Endothelial cell of umbilical vein (primary cell): ENCODE data around the gene BNC2. TPM values are rescaled to one million over a fixed set of nuclear protein-coding genes. Genes with fewer than 3 reads are reported as not detected.

Experiments
- BruUV-seq: library from RNA; stranded (reverse); fragments of 400-500 nt; replicated peaks from 2 replicates; lab custom pipeline; 2021; lab: Mats Ljungman, UMichigan
- CTCF ChIA-PET: fragments of 300-600, 350-600 bp; sonication (Branson Sonifier 250); formaldehyde crosslinking; loops from one replicate; lab custom pipeline; 2021; ENCODE audit warnings: antibody characterized with exemption, inconsistent platforms; lab: Charles Lee
- POLR2A ChIA-PET: fragments of 300-600, 350-600 bp; sonication (Branson Sonifier 250); formaldehyde crosslinking; loops from one replicate; lab custom pipeline; 2021; ENCODE audit warnings: antibody characterized with exemption, inconsistent platforms; lab: Charles Lee
- DNase-seq: peaks from one replicate; pipeline ENCODE4 v3.0.0-alpha.2; 2011; ENCODE audit warnings: low read depth, low spot score
- FAIRE-seq: peaks from 2 replicates; lab custom pipeline; 2011; peaks lifted over from hg19 to GRCh38; lab: Jason Lieb, UNC
- H2AFZ ChIP-seq: 2 replicates; pipeline ENCODE4 v1.6.0; 2012; ENCODE audit warnings: low read depth, low read length, control low read depth, inconsistent platforms
- H3K27ac ChIP-seq: 2 replicates; pipeline ENCODE4 v1.5.1; 2011; ENCODE audit warnings: low read depth, mild to moderate bottlenecking, control low read depth, low read length, moderate library complexity; ENCODE audit not compliant: insufficient read depth
- H3K27me3 ChIP-seq, 2 experiments: 2 replicates each; pipeline versions ENCODE4 v1.6.0 to v1.6.1; 2011; ENCODE audit warnings: low read length in 2 of 2, mixed read lengths in 1 of 2; ENCODE audit not compliant: control insufficient read depth in 2 of 2, insufficient read depth in 2 of 2
- H3K36me3 ChIP-seq, 2 experiments: 2 replicates in 1 of 2; 3 replicates in 1 of 2; pipeline ENCODE4 v1.5.1; 2011; ENCODE audit warnings: low read length in 2 of 2, mild to moderate bottlenecking in 1 of 2, moderate library complexity in 1 of 2; ENCODE audit not compliant: control insufficient read depth in 2 of 2, insufficient read depth in 2 of 2; ENCODE audit errors: extremely low read depth in 1 of 2
- H3K4me1 ChIP-seq: 3 replicates; pipeline ENCODE4 v1.5.1; 2011; ENCODE audit warnings: mild to moderate bottlenecking, low read length; ENCODE audit not compliant: control insufficient read depth, insufficient read depth; ENCODE audit errors: extremely low read depth
- H3K4me2 ChIP-seq: 2 replicates; pipeline ENCODE4 v1.6.1; 2011; ENCODE audit warnings: low read length, control low read depth, mixed read lengths; ENCODE audit not compliant: insufficient read depth
- H3K4me3 ChIP-seq, 3 experiments: fragments of 200-600 bp in 1 of 3; sonication (generic), shearing (Covaris generic) in 1 of 3; replicated peaks in 1 of 3; 2 replicates each; pipeline ENCODE4 v1.5.1; 2011 to 2016; ENCODE audit warnings: control low read depth in 3 of 3, low read length in 3 of 3, mild to moderate bottlenecking in 2 of 3, inconsistent platforms in 1 of 3, low read depth in 1 of 3, moderate library complexity in 1 of 3; ENCODE audit not compliant: insufficient read depth in 1 of 3
- H3K79me2 ChIP-seq: 2 replicates; pipeline ENCODE4 v1.6.0; 2012; ENCODE audit warnings: low read length, inconsistent platforms; ENCODE audit not compliant: control insufficient read depth, insufficient read depth
- H3K9ac ChIP-seq: replicated peaks from 2 replicates; pipeline ENCODE3; 2011; ENCODE audit warnings: low read length, control low read depth; ENCODE audit not compliant: insufficient read depth; ENCODE audit errors: extremely low read depth
- H3K9me1 ChIP-seq: replicated peaks from 3 replicates; pipeline ENCODE4 v1.6.0; 2011; ENCODE audit warnings: mild to moderate bottlenecking, low read length; ENCODE audit not compliant: control insufficient read depth, insufficient read depth; ENCODE audit errors: extremely low read depth
- H3K9me3 ChIP-seq: replicated peaks from 2 replicates; pipeline ENCODE4 v1.5.1; 2012; ENCODE audit warnings: low read length, inconsistent platforms; ENCODE audit not compliant: control insufficient read depth, insufficient read depth
- H4K20me1 ChIP-seq: replicated peaks from 2 replicates; pipeline ENCODE3; 2011; ENCODE audit warnings: mild to moderate bottlenecking, low read length; ENCODE audit not compliant: control insufficient read depth, insufficient read depth; ENCODE audit errors: extremely low read depth
- CTCF ChIP-seq, 2 donors: IDR thresholded peaks; 1 replicate in 1 of 2; 2 replicates in 1 of 2; pipeline ENCODE4 v1.5.1; 2011; ENCODE audit warnings: low read length in 2 of 2, mild to moderate bottlenecking in 2 of 2, moderate library complexity in 2 of 2, control low read depth in 1 of 2, inconsistent platforms in 1 of 2, low read depth in 1 of 2; ENCODE audit not compliant: insufficient read depth in 1 of 2; ENCODE audit errors: extremely low read depth in 1 of 2
- EZH2 ChIP-seq: IDR thresholded peaks from 2 replicates; pipeline ENCODE4 v1.6.1; 2012; ENCODE audit warnings: borderline replicate concordance, low read depth, mild to moderate bottlenecking, moderate library complexity, low read length, inconsistent platforms; ENCODE audit not compliant: severe bottlenecking
- FOS ChIP-seq: IDR thresholded peaks from 2 replicates; pipeline ENCODE4 v1.6.1; 2011; ENCODE audit warnings: mild to moderate bottlenecking, low read length, moderate library complexity, borderline replicate concordance; ENCODE audit not compliant: insufficient read depth
- GATA2 ChIP-seq: IDR thresholded peaks from 2 replicates; pipeline ENCODE4 v1.7.0; 2011; ENCODE audit warnings: low read depth, mild to moderate bottlenecking, moderate library complexity, mixed read lengths, low read length; ENCODE audit not compliant: insufficient read length, insufficient read depth
- JUN ChIP-seq: IDR thresholded peaks from 2 replicates; pipeline ENCODE4 v1.6.1; 2011; ENCODE audit warnings: borderline replicate concordance, low read depth; ENCODE audit not compliant: insufficient read length, insufficient read depth
- MYC ChIP-seq: IDR thresholded peaks from one replicate; pipeline ENCODE4 v1.6.1; 2011; ENCODE audit warnings: mild to moderate bottlenecking, low read depth, low read length
- POLR2A ChIP-seq: IDR thresholded peaks from 2 replicates; pipeline ENCODE4 v1.6.1; 2012; ENCODE audit warnings: low read depth, mild to moderate bottlenecking, control low read depth, low read length
- POLR2AphosphoS5 ChIP-seq: IDR thresholded peaks from 2 replicates; pipeline ENCODE4 v1.6.1; 2012; ENCODE audit warnings: low read depth, mild to moderate bottlenecking, control low read depth, low read length, moderate library complexity; ENCODE audit not compliant: insufficient read depth
- dilution Hi-C: fragments of 300-500 bp; cut with MboI; formaldehyde crosslinking; loops from one replicate; pipeline ENCODE4 v1.15.0; 2019; ENCODE audit warnings: low sequenced_read_pairs; ENCODE audit not compliant: extremely low pct_ligation_motif_present
- intact Hi-C: fragments of 100-400 bp; cut with micrococcal nuclease; formaldehyde crosslinking; loops from one replicate; pipeline ENCODE4 v1.10.0; 2022
- polyA plus RNA-seq, 4 experiments: library from polyadenylated mRNA; depleted of rRNA in 3 of 4; stranded (reverse) in 3 of 4; unstranded in 1 of 4; fragments of >200 nt; gene quantifications; 2 replicates each; pipeline versions ENCODE4 v1.2.1 to v1.2.3, GENCODE V29; 2011 to 2012; ENCODE audit warnings: missing spikeins in 1 of 4
- total RNA-seq: library from RNA; stranded (reverse); gene quantifications from 2 replicates; pipeline ENCODE4 v1.2.3, GENCODE V29; 2021

Gene BNC2
- total and polyA plus RNA-seq, 2 donors (not counting 3 experiments of a cell fraction or from before 2014, with no cell fraction given), result 12.1 to 34.3 TPM

- FAIRE-seq (no peak), DNase-seq (no peak)
- peaks cover 35% of the 10 kb centered on the region for H3K4me1 ChIP-seq
- intact Hi-C loops, result loop anchor here (5.0 to 10.0 kb wide), 2 partner anchors 178 to 360 kb away; partner anchors contain the start of gene BNC2
- no peaks in the 10 kb centered on the region for H3K36me3 ChIP-seq
- BruUV-seq, result no TSS peak
- H3K9ac ChIP-seq, result no peak overlapping the region
- H4K20me1 ChIP-seq, result no peaks in the 10 kb centered on the region
- no peaks in the 10 kb centered on the region for H3K9me1 ChIP-seq
- no peaks in the 10 kb centered on the region for H3K9me3 ChIP-seq
- dilution Hi-C loops, result no loop called here
- no peak overlapping the region for H2AFZ ChIP-seq
- POLR2A ChIA-PET, result no interaction called here
- no peak overlapping the region for H3K27ac ChIP-seq
- TF ChIP-seq EZH2 (no peak), CTCF (IDR thresholded peaks at IDR 0.05; ENCODE audit: extremely low read depth in 1 of 2, insufficient read depth in 1 of 2, low read depth in 1 of 2, low read length in 2 of 2) (no peak), FOS (no peak), GATA2 (no peak), MYC (no peak), POLR2AphosphoS5 (no peak), JUN (no peak), POLR2A (no peak)
- no peak overlapping the region for H3K4me3 ChIP-seq
- CTCF ChIA-PET, result interaction anchor here (0.6 to 1.6 kb wide), 6 partner anchors 10 to 404 kb away, joined by 3 to 6 read pairs (median 4); no protein-coding TSS in a partner anchor
- H3K79me2 ChIP-seq, result no peaks in the 10 kb centered on the region
- H3K27me3 ChIP-seq, result no peaks in the 10 kb centered on the region
- H3K4me2 ChIP-seq, result no peak overlapping the region
Measured at GRCh38 chr9:16515207-16515606, 355.3 kb downstream of the BNC2 start.
